LNCaP clone FGC (cell line): ENCODE measurements around the gene WDR64.

Source experiments
- DNase-seq: peaks from one replicate; pipeline ENCODE4 v3.0.0-alpha.2; 2011; ENCODE audit warnings: low read depth
- H3K4me3 ChIP-seq: 2 replicates; pipeline ENCODE4 v1.5.1; 2011; ENCODE audit warnings: mild to moderate bottlenecking, low read depth, low read length, control low read depth
- TF ChIP-seq, protein P1 (sequence below): IDR thresholded peaks from 2 replicates; pipeline ENCODE4 v1.5.1; 2012; ENCODE audit warnings: mild to moderate bottlenecking; ENCODE audit not compliant: control insufficient read depth, insufficient read depth; ENCODE audit errors: extremely low read depth

Gene WDR64

DNA sequence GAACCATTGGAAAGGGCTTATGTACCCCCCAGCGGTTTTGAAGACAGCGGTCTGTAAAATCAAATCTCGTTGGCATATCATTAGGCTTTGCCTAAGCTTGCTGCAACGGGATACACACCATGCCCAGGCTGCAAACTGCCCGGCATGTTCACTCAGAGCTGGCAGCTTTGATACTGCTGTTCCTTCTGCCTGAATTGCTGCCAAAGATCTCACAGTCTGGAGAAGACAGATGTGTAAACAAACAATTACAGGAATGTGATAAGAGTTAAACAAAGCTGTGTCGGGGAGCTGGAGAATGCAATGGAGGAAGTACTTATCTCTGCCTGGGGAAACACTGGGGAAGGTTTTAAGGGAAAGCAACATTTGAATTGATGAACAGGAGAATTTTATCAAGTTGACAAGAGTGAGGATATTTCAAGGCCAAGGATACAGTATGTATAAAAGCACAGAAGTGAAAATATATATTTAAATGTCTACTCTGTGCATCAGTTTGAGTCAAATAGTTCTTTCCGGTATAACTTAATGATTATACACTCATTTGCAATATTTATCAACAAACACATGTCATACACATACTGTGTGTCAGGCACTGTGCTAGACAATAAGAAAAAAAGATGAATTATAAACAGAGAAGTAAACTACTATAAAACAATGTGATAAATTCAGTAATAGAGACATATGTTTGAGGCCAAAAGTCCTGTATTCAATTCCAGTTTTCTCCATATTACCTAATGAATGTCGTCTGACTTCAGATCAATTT lies 41.8 kb upstream of the WDR64 start:
- DNase-seq = peak; percentile 95
- TF ChIP-seq, protein P1, sequence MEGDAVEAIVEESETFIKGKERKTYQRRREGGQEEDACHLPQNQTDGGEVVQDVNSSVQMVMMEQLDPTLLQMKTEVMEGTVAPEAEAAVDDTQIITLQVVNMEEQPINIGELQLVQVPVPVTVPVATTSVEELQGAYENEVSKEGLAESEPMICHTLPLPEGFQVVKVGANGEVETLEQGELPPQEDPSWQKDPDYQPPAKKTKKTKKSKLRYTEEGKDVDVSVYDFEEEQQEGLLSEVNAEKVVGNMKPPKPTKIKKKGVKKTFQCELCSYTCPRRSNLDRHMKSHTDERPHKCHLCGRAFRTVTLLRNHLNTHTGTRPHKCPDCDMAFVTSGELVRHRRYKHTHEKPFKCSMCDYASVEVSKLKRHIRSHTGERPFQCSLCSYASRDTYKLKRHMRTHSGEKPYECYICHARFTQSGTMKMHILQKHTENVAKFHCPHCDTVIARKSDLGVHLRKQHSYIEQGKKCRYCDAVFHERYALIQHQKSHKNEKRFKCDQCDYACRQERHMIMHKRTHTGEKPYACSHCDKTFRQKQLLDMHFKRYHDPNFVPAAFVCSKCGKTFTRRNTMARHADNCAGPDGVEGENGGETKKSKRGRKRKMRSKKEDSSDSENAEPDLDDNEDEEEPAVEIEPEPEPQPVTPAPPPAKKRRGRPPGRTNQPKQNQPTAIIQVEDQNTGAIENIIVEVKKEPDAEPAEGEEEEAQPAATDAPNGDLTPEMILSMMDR = no peak
- no peak overlapping the region for H3K4me3 ChIP-seq

DNA sequence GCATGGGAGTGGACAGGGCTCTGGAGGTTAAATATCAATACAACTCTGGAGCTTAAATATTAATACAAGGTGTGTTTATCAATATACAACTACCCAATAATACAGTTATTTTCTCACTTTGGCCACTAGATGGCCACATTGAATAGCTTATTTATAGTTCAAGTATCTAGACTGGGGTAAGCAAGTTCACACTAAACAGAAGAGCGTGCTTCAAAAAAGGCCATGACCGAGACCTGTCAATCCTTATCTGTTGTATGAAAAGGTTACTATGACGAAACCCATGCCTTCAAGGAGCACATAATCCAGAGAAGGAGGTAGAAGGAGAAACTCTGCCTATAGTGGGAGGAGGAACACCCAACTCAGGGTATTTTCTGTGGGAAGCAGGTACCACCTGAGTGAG lies 41.0 kb upstream of the WDR64 start:
- DNase-seq = peak; percentile 64
- H3K4me3 ChIP-seq = no peak overlapping the region
- TF ChIP-seq, protein P1 = peak; percentile 63

DNA sequence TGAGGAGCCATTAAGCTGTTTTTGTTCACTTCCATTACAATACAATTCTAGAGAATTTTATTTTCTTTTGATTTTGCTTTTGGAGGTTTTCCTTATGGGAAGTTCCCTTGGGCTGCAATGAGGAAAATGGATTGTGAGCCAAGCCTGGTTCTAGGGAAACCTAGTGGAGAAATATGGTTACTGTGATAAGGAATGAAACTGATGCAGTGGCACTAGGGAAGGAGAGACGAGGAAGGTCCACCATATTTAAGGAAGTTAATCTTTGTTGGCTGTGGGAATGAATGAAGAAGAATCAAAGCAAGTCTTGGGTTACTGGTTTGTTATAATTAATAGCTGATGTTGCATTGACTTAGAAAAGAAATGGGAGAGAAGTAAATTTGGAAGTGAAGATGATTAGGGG lies 40.3 kb upstream of the WDR64 start:
- no peak overlapping the region for H3K4me3 ChIP-seq
- TF ChIP-seq, protein P1 = no peak
- no peak for DNase-seq

DNA sequence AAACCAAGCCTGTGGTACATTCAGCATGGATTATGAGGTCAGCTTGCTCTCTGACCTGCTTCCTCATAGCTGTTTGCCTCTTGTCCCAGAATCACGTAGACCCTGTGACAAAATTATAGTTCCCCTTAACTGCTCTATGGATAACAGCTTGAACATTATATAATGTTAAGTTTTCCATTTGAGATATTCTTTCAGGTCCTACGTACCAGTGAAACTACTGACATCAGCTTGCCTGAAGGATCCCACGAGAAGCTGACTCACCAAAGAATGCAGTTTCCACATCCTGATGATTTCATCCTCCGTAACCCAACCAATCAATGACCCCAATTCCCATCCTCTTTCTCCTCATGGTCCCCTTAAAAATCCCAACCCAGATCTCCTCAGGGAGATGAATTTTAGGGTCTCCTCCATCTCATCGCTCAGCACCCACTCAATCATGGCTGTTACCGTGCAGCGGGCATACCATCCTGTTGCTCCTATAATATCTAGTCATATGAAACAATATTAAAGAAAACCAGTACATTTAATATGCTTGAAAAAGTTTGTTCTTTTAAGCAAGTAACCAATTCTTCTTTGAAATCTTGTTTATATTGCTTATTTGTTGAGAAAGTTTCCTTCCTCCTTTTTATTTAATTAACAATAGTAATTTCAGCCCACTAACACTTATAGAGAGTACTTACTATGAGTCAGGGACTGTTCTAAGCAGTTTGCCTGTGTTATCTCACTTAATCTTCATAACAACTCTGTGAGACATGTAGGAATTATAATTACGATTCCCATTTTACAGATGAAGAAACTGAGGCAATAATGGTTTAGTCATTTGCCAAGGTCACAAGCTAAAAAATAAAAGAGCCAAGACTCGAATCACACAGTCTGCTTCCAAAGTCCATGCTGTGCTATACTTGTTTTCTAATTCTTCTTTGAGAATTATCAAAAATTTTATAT lies 39.3 kb upstream of the WDR64 start:
- TF ChIP-seq, protein P1 = no peak
- no peak overlapping the region for H3K4me3 ChIP-seq
- DNase-seq = no peak

DNA sequence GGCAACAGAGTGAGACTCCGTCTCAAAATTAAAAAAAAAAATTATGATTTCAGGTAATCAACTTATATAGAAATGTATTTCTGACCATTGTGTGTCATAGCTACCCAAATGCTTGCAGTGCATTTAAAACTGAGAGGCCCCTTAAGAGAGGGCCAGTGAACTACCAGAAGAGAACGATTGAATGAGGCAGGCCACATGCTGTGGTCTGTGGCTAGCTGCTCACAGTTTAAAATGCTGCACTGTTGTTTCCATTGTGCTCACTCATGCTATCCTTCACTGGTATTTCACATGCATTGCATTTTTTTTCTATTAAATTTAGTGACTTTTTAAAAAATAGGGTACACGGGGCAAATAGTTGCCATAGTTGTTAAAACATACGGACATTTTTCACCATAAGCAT lies 37.9 kb upstream of the WDR64 start:
- TF ChIP-seq, protein P1 = no peak
- H3K4me3 ChIP-seq = no peak overlapping the region
- DNase-seq = no peak

DNA sequence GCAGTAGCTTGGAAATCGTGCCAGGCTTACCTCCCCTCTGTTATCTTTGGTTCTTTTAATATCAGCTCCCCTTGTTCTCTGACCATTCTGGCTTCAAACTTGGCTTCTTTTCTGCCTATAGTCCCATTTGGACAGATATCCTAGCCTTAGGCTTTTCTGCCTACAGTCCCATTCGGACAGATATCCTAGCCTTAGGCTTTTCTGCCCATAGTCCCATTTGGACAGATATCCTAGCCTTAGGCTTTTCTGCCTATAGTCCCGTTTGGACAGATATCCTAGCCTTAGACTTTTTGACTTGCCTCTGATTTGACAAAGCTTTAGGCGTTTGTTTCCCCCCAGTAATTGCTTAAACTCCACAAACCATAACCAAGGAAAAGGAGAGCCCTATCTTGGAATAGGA lies 37.5 kb upstream of the WDR64 start:
- H3K4me3 ChIP-seq = no peak overlapping the region
- TF ChIP-seq, protein P1 = no peak
- DNase-seq = no peak
